Neutrophil (primary cell): ENCODE results near the gene BCR.
A peak's percentile ranks its signal among the peaks of the same experiment; 100 is the strongest.

Source experiments
- H3K27ac ChIP-seq: fragments of 200-600 bp; sonication (generic); 2 replicates; pipeline ENCODE4 v1.5.1; 2016; ENCODE audit warnings: mild to moderate bottlenecking, moderate library complexity
- H3K27me3 ChIP-seq: fragments of 200-600 bp; sonication (generic); 2 replicates; pipeline ENCODE4 v1.6.0; 2016; ENCODE audit warnings: mild to moderate bottlenecking
- H3K36me3 ChIP-seq: fragments of 200-600 bp; sonication (generic); 2 replicates; pipeline ENCODE4 v1.5.1; 2017
- H3K4me1 ChIP-seq, 2 experiments: fragments of 200-600 bp in 1 of 2; sonication (generic) in 1 of 2; 1 replicate in 1 of 2; 2 replicates in 1 of 2; pipeline versions ENCODE4 v1.5.1 to v1.6.1; 2013 to 2016; ENCODE audit warnings: low read depth in 1 of 2, low read length in 1 of 2, mild to moderate bottlenecking in 1 of 2, moderate library complexity in 1 of 2; ENCODE audit not compliant: control insufficient read depth in 1 of 2, insufficient read depth in 1 of 2
- H3K4me3 ChIP-seq, 2 experiments: fragments of 200-600 bp in 1 of 2; sonication (generic) in 1 of 2; 1 replicate in 1 of 2; 2 replicates in 1 of 2; pipeline ENCODE4 v1.5.1; 2013 to 2016; ENCODE audit warnings: low read depth in 1 of 2, low read length in 1 of 2, mild to moderate bottlenecking in 1 of 2, moderate library complexity in 1 of 2
- H3K9me3 ChIP-seq: fragments of 200-600 bp; sonication (generic); 2 replicates; pipeline ENCODE4 v1.5.1; 2016
- CTCF ChIP-seq: fragments of 200-600 bp; sonication (generic); IDR thresholded peaks from 2 replicates; pipeline ENCODE4 v1.5.1; 2016; ENCODE audit warnings: antibody characterized with exemption

BCR gene

GRCh38 chr22:23257889-23258825 lies 77.8 kb downstream of the BCR start:
- no peaks in the 10 kb centered on the region for H3K9me3 ChIP-seq

GRCh38 chr22:23258826-23259170 lies 78.5 kb downstream of the BCR start:
- Histone ChIP-seq H3K27ac (no peak overlapping the region), H3K4me3 (no peak overlapping the region), H3K27me3 (no peaks in the 10 kb centered on the region), H3K36me3 (peaks cover 78% of the 10 kb centered on the region), H3K9me3 (no peaks in the 10 kb centered on the region), H3K4me1 (no peaks in the 10 kb centered on the region)
- no peak for TF ChIP-seq CTCF

More at GRCh38 chr22:23257889-23258825, 77.8 kb downstream of the BCR start:
- TF ChIP-seq CTCF, result no peak
- no peaks in the 10 kb centered on the region for H3K4me1 ChIP-seq
- no peak overlapping the region for H3K27ac ChIP-seq
- H3K4me3 ChIP-seq, result no peak overlapping the region
- H3K27me3 ChIP-seq, result no peaks in the 10 kb centered on the region
- H3K36me3 ChIP-seq, result peaks cover 78% of the 10 kb centered on the region

- Histone ChIP-seq H3K36me3 (peaks cover 80% of the 10 kb centered on the region), H3K27me3 (no peaks in the 10 kb centered on the region), H3K9me3 (no peaks in the 10 kb centered on the region), H3K27ac (no peak overlapping the region), H3K4me3 (no peak overlapping the region), H3K4me1 (no peaks in the 10 kb centered on the region)
- no peak for TF ChIP-seq CTCF
Measured at GRCh38 chr22:23259916-23260644, 79.8 kb downstream of the BCR start.

- Histone ChIP-seq H3K4me1 (no peaks in the 10 kb centered on the region), H3K4me3 (no peak overlapping the region), H3K9me3 (no peaks in the 10 kb centered on the region), H3K36me3 (peaks cover 79% of the 10 kb centered on the region), H3K27me3 (no peaks in the 10 kb centered on the region), H3K27ac (no peak overlapping the region)
- TF ChIP-seq CTCF, result no peak
Measured at GRCh38 chr22:23260645-23261581, 80.6 kb downstream of the BCR start.

GRCh38 chr22:23261900-23262450 lies 81.7 kb downstream of the BCR start:
- H3K9me3 ChIP-seq, result no peaks in the 10 kb centered on the region
- H3K27ac ChIP-seq, result peak overlapping the region; percentile 11
- no peak overlapping the region for H3K4me3 ChIP-seq
- TF ChIP-seq CTCF, result no peak
- peaks cover 71% of the 10 kb centered on the region for H3K36me3 ChIP-seq
- no peaks in the 10 kb centered on the region for H3K27me3 ChIP-seq
- H3K4me1 ChIP-seq, result no peaks in the 10 kb centered on the region
